SK-N-SH treated with all-trans-retinoic acid at 6 μM for 48 hours (cell line): ENCODE results near the gene CENPO.

Experiments
- ARNTL ChIP-seq: fragments of 450-650 bp; formaldehyde crosslinking; IDR thresholded peaks from 2 replicates; pipeline ENCODE4 v1.5.0; 2020; ENCODE audit warnings: low read depth, mild to moderate bottlenecking, moderate library complexity, borderline replicate concordance
- CREB5 ChIP-seq: fragments of 250-450 bp; sonication (Bioruptor Pico); IDR thresholded peaks from 2 replicates; pipeline ENCODE4 v1.5.1; 2020; ENCODE audit warnings: low read depth, mild to moderate bottlenecking, moderate library complexity
- CSDC2 ChIP-seq: fragments of 250-450 bp; sonication (Bioruptor Pico); IDR thresholded peaks from 2 replicates; pipeline ENCODE4 v1.5.0; 2020; ENCODE audit warnings: mild to moderate bottlenecking, moderate library complexity
- CSRNP3 ChIP-seq: fragments of 250-450 bp; sonication (Bioruptor Pico); IDR thresholded peaks from 2 replicates; pipeline ENCODE4 v1.5.1; 2021; ENCODE audit warnings: mild to moderate bottlenecking, moderate library complexity
- ESRRG ChIP-seq: fragments of 250-450 bp; sonication (Bioruptor Pico); IDR thresholded peaks from 2 replicates; pipeline ENCODE4 v1.6.1; 2021; ENCODE audit warnings: mild to moderate bottlenecking
- PATZ1 ChIP-seq: fragments of 250-450 bp; sonication (Bioruptor Pico); IDR thresholded peaks from 2 replicates; pipeline ENCODE4 v1.8.0; 2020; ENCODE audit warnings: mild to moderate bottlenecking, moderate library complexity, borderline replicate concordance
- POU6F1 ChIP-seq: fragments of 250-450 bp; sonication (Bioruptor Pico); IDR thresholded peaks from 2 replicates; pipeline ENCODE4 v1.8.0; 2021; ENCODE audit warnings: low read depth, mild to moderate bottlenecking, moderate library complexity, borderline replicate concordance
- SNAI2 ChIP-seq: fragments of 250-450 bp; sonication (Bioruptor Pico); IDR thresholded peaks from 2 replicates; pipeline ENCODE4 v1.5.0; 2020; ENCODE audit warnings: mild to moderate bottlenecking, moderate library complexity
- ZC3H10 ChIP-seq: fragments of 250-450 bp; sonication (Bioruptor Pico); IDR thresholded peaks from 2 replicates; pipeline ENCODE4 v1.5.1; 2021; ENCODE audit warnings: mild to moderate bottlenecking, moderate library complexity
- ZFP30 ChIP-seq: fragments of 450-650 bp; formaldehyde crosslinking; IDR thresholded peaks from 2 replicates; pipeline ENCODE4 v1.5.0; 2022; ENCODE audit warnings: mild to moderate bottlenecking, moderate library complexity
- ZNF565 ChIP-seq: fragments of 450-650 bp; formaldehyde crosslinking; conservative IDR thresholded peaks from 2 replicates; pipeline ENCODE4 v1.5.0; 2020; ENCODE audit warnings: low read depth, mild to moderate bottlenecking, moderate library complexity
- ZNF8 ChIP-seq: fragments of 450-650 bp; formaldehyde crosslinking; IDR thresholded peaks from 2 replicates; pipeline ENCODE4 v1.5.0; 2020; ENCODE audit warnings: mild to moderate bottlenecking, moderate library complexity

DNA sequence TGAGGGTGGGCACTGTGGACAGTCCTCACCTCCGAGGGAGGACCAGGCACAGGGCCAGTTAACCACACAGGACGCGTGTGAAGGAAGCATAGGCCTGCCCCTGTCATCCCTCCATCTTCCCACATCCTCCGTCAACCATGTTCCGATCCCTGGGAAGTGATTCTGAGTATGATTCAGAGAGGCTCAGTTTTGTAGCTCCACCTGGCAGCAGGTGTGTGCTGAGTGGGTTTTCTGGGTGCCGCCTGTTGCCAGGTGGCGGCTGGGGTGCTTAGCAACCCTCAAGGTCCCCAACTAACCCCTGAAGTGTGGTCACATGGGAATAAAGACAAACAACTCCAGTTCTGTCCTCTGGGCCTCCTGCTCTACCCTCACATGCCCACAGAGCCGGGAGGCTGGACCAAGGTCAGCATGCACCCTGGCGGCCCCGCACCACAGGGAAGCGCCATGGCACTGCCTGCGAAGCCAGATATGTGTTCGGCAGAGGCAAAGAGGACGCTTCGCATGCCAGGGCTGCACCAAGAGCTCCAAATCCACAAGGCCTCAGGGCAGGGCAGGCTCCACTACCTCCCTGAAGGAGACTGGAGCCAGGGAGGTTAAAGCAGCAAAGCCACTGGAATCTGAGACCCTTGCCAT lies 66.9 kb downstream of the CENPO start:
- TF ChIP-seq POU6F1 (CRISPR knock-in tag) = no peak
- no peak for TF ChIP-seq ESRRG (CRISPR knock-in tag)
- no peak for TF ChIP-seq CSDC2 (CRISPR knock-in tag)
- no peak for TF ChIP-seq SNAI2 (CRISPR knock-in tag)
- TF ChIP-seq CREB5 (CRISPR knock-in tag) = no peak
- TF ChIP-seq ZC3H10 (CRISPR knock-in tag) = no peak
- TF ChIP-seq ZFP30 (CRISPR knock-in tag) = no peak
- TF ChIP-seq ZNF565 (CRISPR knock-in tag) = no peak
- TF ChIP-seq CSRNP3 (CRISPR knock-in tag) = no peak
- TF ChIP-seq PATZ1 (CRISPR knock-in tag) = no peak
- TF ChIP-seq ZNF8 (CRISPR knock-in tag) = no peak
- no peak for TF ChIP-seq ARNTL (CRISPR knock-in tag)
